DMS 273 (cell line): ENCODE measurements around the gene NHLRC1.

ENCODE experiments used
- DNase-seq: peaks from one replicate; lab custom pipeline; 2025; ENCODE audit not compliant: unreplicated experiment; lab: John Stamatoyannopoulos, UW

The NHLRC1 gene

DNA sequence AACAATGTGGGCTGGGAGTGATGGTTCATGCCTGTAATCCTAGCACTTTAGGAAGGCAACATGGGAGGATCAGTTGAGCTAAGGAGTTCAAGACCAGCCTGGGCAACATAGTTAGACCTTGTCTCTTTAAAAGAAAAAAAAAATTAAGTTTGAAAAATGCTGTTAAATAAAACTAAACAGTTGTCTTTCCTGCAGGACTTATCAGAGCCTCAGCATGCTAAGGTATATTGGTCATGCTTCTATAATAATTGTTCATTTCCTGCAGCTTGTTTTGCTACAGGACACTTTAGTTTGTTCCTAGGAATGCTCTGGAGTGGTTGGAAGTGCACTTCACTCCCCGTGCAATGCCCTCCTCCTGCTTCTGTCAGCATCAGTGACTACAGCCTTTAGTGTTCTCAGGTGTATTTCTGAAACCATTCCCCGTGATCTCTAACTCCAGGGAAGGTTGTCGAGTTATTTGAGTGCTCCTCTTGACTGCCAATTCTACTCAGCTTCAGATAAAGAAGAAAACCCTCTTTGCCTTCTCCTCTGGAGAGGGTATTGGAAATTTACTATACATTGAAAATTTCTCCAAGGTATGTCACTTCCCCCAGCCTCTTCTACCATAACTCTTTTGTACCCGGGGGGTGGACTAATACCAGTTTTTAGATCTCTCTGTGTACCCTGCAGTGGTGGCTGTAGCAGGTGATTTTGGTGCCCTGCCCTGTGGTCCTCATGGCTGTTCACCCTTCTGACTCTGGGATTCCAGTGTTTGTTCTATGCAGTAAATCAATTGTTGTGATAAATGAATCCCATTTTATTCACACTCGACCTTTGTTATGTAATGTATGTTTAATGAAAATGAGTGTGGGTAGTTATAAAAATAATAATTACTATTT, 33.8 kb downstream of the NHLRC1 start:
- DNase-seq = no peak

DNA sequence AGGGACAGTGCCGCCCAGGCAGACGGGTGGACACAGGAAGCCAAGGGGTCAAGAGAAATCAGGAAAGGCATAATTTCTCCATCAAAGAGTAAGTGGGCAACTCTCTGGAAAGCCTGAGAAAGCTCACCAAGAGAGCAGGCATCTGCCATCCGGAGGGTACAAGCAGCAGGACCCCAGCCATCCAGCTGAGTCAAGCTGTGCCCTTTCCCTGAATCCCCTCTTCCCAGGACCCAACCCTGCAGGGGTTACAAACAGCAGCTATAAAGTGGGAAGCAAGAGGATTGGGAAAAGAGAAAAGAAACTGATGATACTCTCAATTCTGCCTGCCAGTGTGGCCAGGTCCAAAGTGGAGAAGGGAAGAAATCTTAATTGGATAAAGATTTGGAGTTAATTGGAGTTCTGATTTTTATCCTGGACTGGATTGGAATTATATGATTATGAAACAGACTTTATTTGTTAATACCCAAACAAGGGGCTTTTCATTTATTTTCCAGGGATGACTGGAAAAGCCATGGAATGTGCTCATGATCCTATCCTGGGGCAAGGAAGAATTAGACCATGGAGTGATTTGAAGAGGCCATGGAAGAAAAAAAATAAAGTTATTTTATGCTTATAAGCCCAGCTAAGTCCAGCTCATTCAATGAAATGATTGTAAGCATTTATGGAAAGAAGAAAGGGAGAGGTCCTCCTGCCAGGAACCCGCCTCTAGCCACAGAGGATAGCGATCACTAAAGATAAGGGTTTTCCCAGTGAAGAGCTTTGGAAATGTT, 34.9 kb downstream of the NHLRC1 start:
- DNase-seq = no peak

DNA sequence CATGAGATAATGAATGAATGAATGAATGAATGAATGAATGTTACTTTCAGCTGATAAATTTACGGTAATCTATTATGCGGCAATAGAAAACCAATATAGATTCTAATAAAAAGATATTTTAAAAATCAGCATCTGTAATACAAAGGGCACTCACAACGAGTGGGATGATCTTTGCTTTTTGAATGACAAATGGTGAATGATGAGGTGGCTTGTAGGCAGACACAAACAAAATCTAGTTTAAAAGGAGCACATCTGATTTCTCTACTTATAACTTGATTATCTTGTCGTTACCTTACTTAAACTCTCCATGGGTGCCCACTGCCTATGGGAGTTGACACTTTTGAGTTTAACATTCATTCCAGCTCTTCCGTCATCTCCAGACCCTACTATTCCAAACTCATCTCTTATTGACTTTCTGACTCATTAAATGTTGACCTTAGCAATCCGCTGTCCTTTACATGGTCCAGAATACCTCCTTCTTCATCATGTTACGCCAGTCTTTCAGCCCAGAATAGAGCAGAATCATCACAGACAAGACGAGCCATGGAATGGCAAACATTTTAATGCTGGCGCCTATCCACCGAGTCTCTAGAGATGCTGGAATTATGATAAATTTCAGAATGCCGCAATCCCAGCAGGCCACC, 41.3 kb downstream of the NHLRC1 start:
- no peak for DNase-seq

DNA sequence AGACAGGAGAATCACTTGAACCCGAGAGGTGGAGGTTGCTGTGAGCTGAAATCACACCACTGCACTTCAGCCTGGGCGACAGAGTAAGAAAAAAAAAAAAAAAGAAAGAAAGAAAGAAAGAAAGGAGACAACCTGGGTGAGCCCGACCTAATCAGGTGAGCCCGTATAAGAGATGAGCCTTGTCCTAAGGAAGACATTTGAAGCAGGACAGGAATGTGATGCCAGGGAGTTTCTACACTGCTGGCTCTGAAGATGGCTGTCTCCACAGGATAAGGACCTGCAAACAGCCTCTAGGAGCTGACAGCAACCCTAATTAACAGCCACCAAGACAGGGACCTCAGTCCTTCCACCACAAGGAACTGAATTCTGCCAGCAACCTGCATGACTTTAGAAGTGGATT, 41.9 kb downstream of the NHLRC1 start:
- no peak for DNase-seq

DNA sequence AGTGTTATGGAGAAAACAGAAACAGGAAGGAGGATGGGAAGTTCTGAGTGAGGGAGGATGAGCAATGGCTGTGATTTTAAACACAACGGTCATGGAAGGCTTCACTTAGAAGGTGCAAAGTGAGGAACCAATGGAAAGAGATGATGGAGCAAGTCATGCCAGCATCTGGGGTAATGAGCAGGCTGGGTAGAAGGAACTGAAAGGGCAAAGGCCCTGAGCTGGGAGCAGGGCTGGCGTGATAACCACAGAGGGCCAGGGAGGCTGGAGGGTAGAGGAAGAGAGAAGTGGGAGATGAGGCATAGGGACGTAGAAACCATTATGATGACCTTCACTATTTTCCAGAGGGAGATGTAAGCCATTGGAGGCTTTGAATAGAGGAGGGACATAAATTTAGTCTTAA, 43.6 kb downstream of the NHLRC1 start:
- no peak for DNase-seq

DNA sequence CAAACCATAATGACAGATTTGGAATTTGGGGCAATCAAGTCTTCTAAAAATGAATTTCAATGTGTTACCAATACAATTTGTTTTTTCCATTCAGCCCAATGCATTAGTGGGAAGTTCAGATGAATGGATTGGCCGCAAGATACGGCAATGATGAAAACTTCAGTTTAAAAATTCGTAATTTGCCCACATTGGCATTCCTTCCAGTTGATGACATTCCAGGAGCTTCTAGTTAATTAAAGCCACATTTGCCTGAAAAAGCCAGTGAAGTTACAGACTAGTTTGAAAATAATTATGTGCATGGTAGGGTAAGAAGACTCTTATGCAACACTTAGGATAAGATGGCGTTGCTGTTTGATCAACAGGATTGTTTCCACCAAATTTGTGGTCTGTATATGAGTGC, 46.2 kb downstream of the NHLRC1 start:
- DNase-seq = no peak

DNA sequence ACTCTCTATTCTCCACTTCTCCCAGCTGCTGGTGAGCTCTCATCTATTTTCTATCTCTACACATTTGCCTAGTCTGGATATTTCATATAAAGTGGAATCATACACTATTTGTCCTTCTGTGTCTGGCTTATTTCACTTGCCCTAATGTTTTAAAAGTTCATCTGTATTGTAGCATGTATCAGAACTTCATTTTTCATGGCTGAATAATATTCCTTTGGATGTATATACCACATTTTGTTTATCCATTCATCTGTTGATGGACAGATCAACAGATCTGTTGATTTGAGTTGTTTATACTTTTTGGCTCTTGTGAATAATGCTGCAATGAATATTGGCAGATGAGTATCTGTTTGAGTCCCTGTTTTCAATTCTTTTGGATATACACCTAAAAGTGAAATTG, 49.6 kb downstream of the NHLRC1 start:
- DNase-seq = no peak

DNA sequence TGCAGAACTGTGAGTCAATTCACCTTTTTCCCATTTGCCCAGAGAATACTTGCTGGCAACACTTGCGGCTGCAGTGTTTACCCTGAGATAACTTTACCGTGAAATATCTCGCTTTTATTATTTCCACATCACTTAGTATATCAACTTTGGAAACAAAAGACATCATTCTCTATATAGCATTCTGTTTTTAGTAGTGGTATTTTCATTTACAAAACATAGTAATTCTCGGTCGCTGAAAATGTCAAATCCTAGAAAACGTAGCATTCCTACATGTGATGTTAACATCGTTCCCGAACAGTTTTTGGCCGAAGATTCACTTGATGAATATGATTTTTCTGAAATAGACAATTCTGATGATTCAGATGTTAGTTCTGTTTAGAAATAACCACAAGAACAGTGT, 52.0 kb downstream of the NHLRC1 start:
- no peak for DNase-seq
